CD4-positive, alpha-beta T cell (primary cell): ENCODE data around the gene ARHGEF39. TPM values are rescaled to one million over a fixed set of nuclear protein-coding genes. Genes with fewer than 3 reads are reported as not detected.

Source experiments
- ATAC-seq: fragments of 200-7000 bp; cut with Tn5 transposase; one replicate; pipeline ENCODE4 v1.10.0; 2022; ENCODE audit warnings: mild to moderate bottlenecking; ENCODE audit not compliant: poor library complexity
- CTCF ChIA-PET: fragments of 350-600 bp; sonication (Branson Sonifier 250); formaldehyde crosslinking; loops from one replicate; lab custom pipeline; 2021; ENCODE audit warnings: antibody characterized with exemption, inconsistent platforms; lab: Charles Lee
- POLR2A ChIA-PET: fragments of 350-600 bp; sonication (Branson Sonifier 250); formaldehyde crosslinking; loops from one replicate; lab custom pipeline; 2021; ENCODE audit warnings: antibody characterized with exemption, inconsistent platforms; lab: Charles Lee
- DNase-seq, 14 experiments: peaks; one replicate each; pipeline ENCODE4 v3.0.0-alpha.2; 2013 to 2020; ENCODE audit warnings: mixed read lengths in 2 of 14
- H3K27ac ChIP-seq, 2 donors: one replicate each; pipeline versions ENCODE4 v1.5.1 to v1.7.0; 2013; ENCODE audit warnings: low read length in 2 of 2, low read depth in 1 of 2, mild to moderate bottlenecking in 1 of 2
- H3K27me3 ChIP-seq, 2 experiments: 1 replicate in 1 of 2; 2 replicates in 1 of 2; pipeline versions ENCODE4 v1.6.1 to v1.7.0; 2013; ENCODE audit warnings: low read length in 2 of 2, control low read depth in 1 of 2, mild to moderate bottlenecking in 1 of 2, moderate library complexity in 1 of 2; ENCODE audit not compliant: insufficient read depth in 2 of 2, control insufficient read depth in 1 of 2
- H3K36me3 ChIP-seq: one replicate; pipeline ENCODE4 v1.6.1; 2013; ENCODE audit warnings: low read length, control low read depth; ENCODE audit not compliant: insufficient read depth
- H3K4me1 ChIP-seq: one replicate; pipeline ENCODE4 v1.6.1; 2013; ENCODE audit warnings: low read length, control low read depth; ENCODE audit not compliant: insufficient read depth
- H3K4me3 ChIP-seq: one replicate; pipeline ENCODE4 v1.5.1; 2013; ENCODE audit warnings: mild to moderate bottlenecking, low read length, moderate library complexity
- H3K9me3 ChIP-seq, 2 experiments: 1 replicate in 1 of 2; 2 replicates in 1 of 2; pipeline versions ENCODE4 v1.6.1 to v1.7.0; 2013; ENCODE audit warnings: low read length in 2 of 2, mild to moderate bottlenecking in 2 of 2, control low read depth in 1 of 2, moderate library complexity in 1 of 2; ENCODE audit not compliant: control insufficient read depth in 1 of 2, insufficient read depth in 1 of 2
- H3K27ac Mint-ChIP-seq: one replicate; pipeline ENCODE4 v1.8.0; 2020; ENCODE audit warnings: mixed read lengths
- H3K27me3 Mint-ChIP-seq: one replicate; pipeline ENCODE4 v1.8.0; 2021; ENCODE audit warnings: mixed read lengths
- H3K36me3 Mint-ChIP-seq: one replicate; pipeline ENCODE4 v1.8.0; 2021; ENCODE audit warnings: low read depth, mixed read lengths
- H3K4me1 Mint-ChIP-seq: one replicate; pipeline ENCODE4 v1.8.0; 2021; ENCODE audit warnings: low read depth, mixed read lengths
- H3K4me3 Mint-ChIP-seq: one replicate; pipeline ENCODE4 v1.8.0; 2020; ENCODE audit warnings: mild to moderate bottlenecking, mixed read lengths
- H3K9me3 Mint-ChIP-seq: one replicate; pipeline ENCODE4 v1.8.0; 2020; ENCODE audit warnings: mixed read lengths
- CTCF ChIP-seq: fragments of 200-600 bp; IDR thresholded peaks from one replicate; pipeline ENCODE4 v1.8.0; 2022; ENCODE audit warnings: antibody characterized with exemption, mild to moderate bottlenecking
- intact Hi-C, 2 experiments: fragments of 100-400 bp; cut with DNase I in 1 of 2; cut with micrococcal nuclease in 1 of 2; formaldehyde crosslinking; loops; one replicate each; pipeline versions ENCODE4 v1.15.1 to v1.9.0; 2023 to 2025; cut with DNase I, micrococcal nuclease
- total RNA-seq, 174 experiments: library from RNA in 2 of 174; stranded (reverse) in 2 of 174; gene quantifications; one replicate each; pipeline ENCODE4 v1.2.3 and lab custom pipeline; 2021 to 2026

ARHGEF39 gene
- total RNA-seq, 2 experiments from 2014 or later: 0.08 to 0.17 TPM

DNA sequence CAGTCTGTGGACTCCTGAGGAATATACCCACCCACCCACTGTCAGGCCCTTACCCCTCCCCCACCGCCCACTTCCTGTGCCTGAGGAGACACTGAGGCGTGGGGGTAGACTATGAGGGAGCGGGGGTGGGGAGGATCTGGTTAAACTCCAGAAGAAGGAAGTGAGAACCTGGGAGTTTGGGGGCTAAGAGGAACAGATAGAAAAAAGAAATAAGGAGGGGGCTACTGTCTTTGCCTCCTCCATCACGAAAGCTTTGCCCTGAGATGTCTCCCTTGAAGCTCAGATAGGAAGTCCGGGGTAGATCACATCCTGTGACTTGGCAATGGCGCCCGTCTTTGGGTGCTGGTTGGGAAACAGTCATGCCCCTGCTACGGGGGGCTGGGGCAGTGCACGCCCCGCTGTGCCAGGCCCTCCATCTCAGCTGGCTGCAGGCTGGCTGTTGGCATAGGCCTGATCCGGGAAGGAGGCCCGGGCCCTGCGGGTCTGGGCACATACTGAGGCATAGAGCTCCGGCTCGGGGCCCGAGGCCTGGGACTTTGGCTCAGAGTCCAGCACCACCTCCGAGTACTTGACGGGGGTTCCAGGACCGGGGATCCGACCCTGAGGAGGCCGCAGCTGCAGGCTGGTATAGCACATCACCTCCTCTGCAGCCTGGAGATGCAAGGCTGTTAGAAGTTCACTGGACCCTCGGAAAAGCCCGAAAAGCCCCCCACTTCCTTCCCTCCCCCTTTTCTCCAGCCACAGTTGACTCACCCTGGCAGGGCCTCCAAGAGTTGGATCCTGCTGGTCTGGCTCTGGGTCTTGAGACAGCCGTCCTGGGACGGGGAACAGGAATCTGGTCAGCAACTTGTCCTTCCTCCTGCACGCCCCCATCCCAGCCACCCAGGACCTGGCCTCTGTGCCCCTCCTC is 15.3 kb downstream of the ARHGEF39 start:
- Histone ChIP-seq H3K4me1 (peaks cover 85% of the 10 kb centered on the region), H3K9me3 (no peaks in the 10 kb centered on the region), H3K27me3 (no peaks in the 10 kb centered on the region), H3K4me3 (peak overlapping the region; percentile 79), H3K27ac (peak overlapping the region; percentile 64 to 75), H3K36me3 (peaks cover 8% of the 10 kb centered on the region)
- peaks cover 32% of the 10 kb centered on the region for H3K36me3 Mint-ChIP-seq
- no peak for TF ChIP-seq CTCF
- H3K4me1 Mint-ChIP-seq: peaks cover 70% of the 10 kb centered on the region
- intact Hi-C loops: loop anchor here (5.0 kb wide), 2 partner anchors 98 to 163 kb away; partner anchors contain the start of genes GBA2 (in 1 of the 2), RGP1 (in 1 of the 2) and SPAG8 (in 1 of the 2)
- ATAC-seq (peak; percentile 10), DNase-seq (peak in 9 of 14 experiments; percentile 29 to 71 (median 49))
- H3K27ac Mint-ChIP-seq: peak overlapping the region; percentile 94
- peak overlapping the region; percentile 94 for H3K4me3 Mint-ChIP-seq
- no peaks in the 10 kb centered on the region for H3K27me3 Mint-ChIP-seq
- ChIA-PET CTCF (interaction anchor here (2.2 to 7.8 kb wide), 4 partner anchors 10 to 81 kb away, joined by 6 to 94 read pairs (median 27); partner anchors contain the start of genes CCDC107, CREB3, RMRP and TLN1), POLR2A (interaction anchor here (1.4 to 6.3 kb wide), 12 partner anchors 7 to 163 kb away, joined by 3 to 175 read pairs (median 10); partner anchors contain the start of genes ARHGEF39, CCDC107, CREB3 and RMRP)
- H3K9me3 Mint-ChIP-seq: no peaks in the 10 kb centered on the region

DNA sequence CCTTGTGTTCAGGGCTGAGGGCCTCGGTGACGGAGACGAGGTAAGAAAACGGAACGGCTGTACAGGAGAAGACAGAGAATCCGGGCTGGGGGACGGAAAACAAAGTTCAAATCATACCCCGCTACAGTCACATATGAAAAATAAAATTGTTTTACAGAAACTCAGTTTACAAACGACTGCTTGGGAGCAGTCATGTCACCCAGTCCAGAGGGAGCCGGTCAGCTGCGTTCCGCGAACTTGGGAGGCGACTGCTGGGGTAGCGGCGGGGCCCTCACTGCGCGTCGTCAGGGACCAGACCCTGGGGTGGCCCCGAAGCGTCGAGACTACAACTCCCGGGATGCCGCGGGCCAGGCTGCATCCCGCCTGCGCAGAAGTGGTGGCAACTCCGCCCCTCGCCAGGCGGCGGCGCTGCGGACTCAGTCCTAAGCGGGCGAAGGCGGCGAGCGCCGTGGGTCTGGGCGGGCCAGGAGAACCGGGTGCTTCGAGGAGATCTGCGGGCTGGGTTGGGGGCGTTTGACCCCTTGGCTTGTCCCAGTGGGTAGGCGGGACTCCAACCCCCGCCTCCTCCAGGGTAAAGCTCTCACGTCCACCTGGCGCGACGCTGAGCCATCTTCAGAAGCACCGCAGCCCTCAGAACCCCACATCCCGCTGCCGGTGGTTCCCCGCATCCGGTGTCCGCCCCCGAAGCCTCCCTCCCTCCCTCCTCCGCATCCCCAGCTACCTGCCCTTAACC is 18.3 kb downstream of the ARHGEF39 start:
- Mint-ChIP-seq H3K4me3 (peak overlapping the region; percentile 94), H3K9me3 (no peaks in the 10 kb centered on the region), H3K36me3 (peaks cover 32% of the 10 kb centered on the region), H3K27me3 (no peaks in the 10 kb centered on the region), H3K27ac (peak overlapping the region; percentile 94), H3K4me1 (peaks cover 73% of the 10 kb centered on the region)
- no peaks in the 10 kb centered on the region for H3K27me3 ChIP-seq
- peaks cover 78% of the 10 kb centered on the region for H3K4me1 ChIP-seq
- H3K9me3 ChIP-seq: no peaks in the 10 kb centered on the region
- TF ChIP-seq CTCF: peak; percentile 96
- H3K27ac ChIP-seq: peak overlapping the region; percentile 80 to 82
- H3K36me3 ChIP-seq: peaks cover 8% of the 10 kb centered on the region
- ChIA-PET POLR2A (interaction anchor here (0.5 to 6.3 kb wide), 28 partner anchors 8 to 1843 kb away, joined by 3 to 175 read pairs (median 8); partner anchors contain the start of genes ARHGEF39, CCDC107, CD72 and CREB3), CTCF (interaction anchor here (0.7 to 7.8 kb wide), 17 partner anchors 8 to 182 kb away, joined by 3 to 94 read pairs (median 7); partner anchors contain the start of genes ARHGEF39, CCDC107, CREB3 and FAM221B)
- intact Hi-C loops: loop anchor here (1.0 to 5.0 kb wide), 10 partner anchors 11 to 168 kb away; partner anchors contain the start of genes CCDC107 (in 1 of the 2), CREB3 (in 1 of the 2), GBA2 (in 1 of the 2) and HINT2 (in 1 of the 2)
- peak overlapping the region; percentile 72 for H3K4me3 ChIP-seq
- peak; percentile 83 to 96 (median 88) for DNase-seq
- peak; percentile 83 for ATAC-seq
